Stimulated activated CD4-positive, alpha-beta T cell treated with anti-CD3 and anti-CD28 coated beads, TNF-alpha, amount 100 ng/mL, for 48 hours (primary cell): ENCODE measurements around the gene ARID3B.
A peak's percentile ranks its signal among the peaks of the same experiment; 100 is the strongest.
"Not testable (repeated sequence)": the region's sequence is repeated elsewhere in the genome, so short reads cannot be mapped to it uniquely, and the experiment has no call there.

Experiments used
- DNase-seq, 3 donors: peaks; one replicate each; pipeline ENCODE4 v3.0.0-alpha.2; 2020; ENCODE audit warnings: low read depth in 3 of 3

The ARID3B gene

DNA sequence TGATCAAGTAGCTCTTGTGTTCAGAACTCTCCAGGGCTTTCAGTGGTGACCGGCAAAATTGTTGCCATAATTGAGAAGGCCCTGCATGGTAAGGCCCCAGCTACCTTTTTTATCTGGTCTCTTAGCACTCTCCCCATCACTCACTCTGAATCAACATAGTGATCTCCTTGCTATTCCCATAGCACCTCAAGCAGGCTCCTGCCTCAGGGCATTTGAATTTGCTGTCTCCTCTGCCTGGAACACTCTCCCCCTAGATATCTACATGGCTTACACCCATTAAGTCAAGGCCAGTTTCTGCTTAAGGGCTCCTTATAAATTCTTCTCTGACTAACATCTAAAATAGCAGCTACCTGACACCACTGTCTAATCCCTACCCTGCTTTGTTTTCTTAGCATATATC is 3.3 kb upstream of the ARID3B start:
- no peak for DNase-seq

DNA sequence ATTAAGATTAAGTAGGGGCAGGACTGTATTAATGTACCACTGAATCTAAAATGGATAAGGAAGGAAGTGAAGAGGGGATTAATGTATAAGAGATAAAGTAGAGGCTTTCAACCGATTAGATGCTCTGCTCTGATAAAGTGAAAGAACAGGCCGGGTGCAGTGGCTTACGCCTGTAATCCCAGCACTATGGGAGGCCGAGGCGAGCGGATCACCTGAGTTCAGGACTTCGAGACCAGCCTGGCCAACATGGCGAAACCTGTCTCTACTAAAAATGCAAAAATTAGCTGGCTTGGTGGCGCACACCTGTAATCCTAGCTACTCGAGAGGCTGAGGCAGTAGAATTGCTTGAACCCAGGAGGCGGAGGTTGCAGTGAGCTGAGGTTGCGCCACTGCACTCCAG is 1.5 kb upstream of the ARID3B start:
- not testable (repeated sequence) for DNase-seq

GRCh38 chr15:74540161-74540760 is 759 bp upstream of the ARID3B start:
- no peak for DNase-seq

DNA sequence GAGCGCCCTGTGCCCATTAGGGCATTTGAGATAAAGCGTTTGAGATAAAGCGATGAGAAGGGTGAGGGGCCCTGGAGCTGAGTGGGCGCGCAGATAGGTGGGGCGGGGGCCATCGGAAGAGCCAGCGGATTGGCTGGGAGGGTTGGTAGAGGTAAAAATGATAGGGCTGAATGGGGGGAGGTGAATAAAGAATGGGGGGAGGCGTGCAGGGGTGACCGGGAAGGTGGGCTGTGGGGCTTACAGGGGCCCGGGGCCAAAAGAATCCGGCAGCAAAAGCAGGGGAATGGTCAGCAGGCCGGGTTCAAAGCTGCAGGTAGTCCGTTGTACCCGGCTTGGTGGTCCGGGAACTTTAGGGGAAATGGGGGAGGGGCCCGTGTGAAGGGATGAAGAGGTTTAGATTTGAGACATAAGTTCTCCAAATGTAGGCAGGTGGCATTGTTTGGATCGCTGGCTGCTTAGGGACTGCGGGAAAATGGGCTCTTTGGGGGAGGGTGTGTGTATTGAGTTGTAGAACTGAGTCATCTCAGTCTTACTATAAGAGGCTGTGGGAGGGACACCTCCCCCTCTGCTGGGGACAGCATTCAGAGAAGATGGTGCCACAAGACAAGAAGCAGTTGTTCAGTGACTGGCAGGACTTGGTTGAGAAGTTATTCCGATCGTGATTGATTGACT is 610 bp downstream of the ARID3B start:
- peak; percentile 44 to 62 (median 61) for DNase-seq

- DNase-seq: no peak
Observed at GRCh38 chr15:74542166-74543042, 1.4 kb downstream of the ARID3B start.

GRCh38 chr15:74543043-74543422 is 2.0 kb downstream of the ARID3B start:
- DNase-seq: no peak

DNA sequence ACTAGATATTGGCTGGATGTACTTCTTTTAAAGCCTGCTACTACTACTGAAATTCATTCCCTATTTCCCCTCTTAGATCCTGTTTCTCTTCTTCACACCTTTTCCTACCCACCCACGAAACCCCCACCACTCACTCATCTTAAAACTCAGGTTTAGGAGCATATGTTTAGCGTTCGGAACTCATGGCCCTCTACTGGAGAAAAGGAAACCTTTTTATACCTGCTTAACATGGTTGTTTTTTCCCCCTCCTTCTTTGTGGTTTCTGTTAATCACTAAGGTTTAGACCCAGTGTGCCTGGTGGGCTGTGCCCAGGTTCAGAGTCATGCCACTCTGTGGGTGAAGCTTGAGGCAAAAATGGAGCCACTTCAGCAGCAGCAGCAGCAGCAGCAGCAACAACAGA is 2.6 kb downstream of the ARID3B start:
- DNase-seq: peak in 1 of 3 donors; percentile 26

- DNase-seq: no peak
Observed at GRCh38 chr15:74545086-74545485, 4.1 kb downstream of the ARID3B start.

DNA sequence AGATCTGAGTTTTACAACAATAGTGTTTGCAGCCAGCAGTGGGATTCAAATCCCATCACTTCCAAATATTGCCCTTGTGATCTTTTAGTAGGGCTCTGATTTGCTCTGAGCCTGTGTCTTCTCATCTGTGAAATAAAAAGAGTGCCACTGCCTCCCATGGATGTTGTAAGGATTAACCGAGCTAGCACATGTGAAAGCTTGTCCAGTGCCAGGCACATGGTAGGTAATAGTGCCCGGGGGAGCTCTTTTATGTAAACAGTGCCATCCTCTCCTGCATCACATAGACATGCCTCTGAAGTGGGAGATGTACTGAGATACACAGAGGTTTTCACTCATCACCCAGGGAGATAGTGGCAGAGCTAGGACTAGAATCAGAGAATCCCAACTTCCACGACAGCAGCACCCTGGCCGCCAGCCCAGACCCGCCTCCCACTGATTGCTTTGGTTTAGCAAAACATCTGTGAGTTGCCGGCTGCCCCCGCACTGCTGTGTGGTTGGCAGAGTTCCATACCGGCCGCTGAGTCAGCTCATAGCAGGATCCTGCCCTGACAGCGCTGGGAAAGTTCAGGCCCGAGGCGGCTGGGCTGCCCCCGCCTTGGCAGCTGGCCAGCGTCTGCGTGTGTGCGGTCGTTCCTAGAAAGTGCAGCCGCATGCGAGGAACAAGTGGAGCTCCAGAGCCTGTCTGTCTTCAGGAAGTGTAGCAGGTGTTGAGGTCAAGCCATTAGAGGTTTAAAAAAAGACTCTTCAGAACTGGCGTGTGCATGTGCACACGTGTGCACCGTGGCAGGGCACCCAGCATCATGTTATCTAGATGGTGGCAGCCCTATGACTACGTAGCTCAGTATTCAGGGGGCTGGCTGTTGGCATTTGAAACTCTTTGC is 5.0 kb downstream of the ARID3B start:
- peak; percentile 93 to 94 (median 94) for DNase-seq

GRCh38 chr15:74547616-74548015 is 6.6 kb downstream of the ARID3B start:
- DNase-seq: no peak

GRCh38 chr15:74548241-74548640 is 7.2 kb downstream of the ARID3B start:
- DNase-seq: no peak

DNA sequence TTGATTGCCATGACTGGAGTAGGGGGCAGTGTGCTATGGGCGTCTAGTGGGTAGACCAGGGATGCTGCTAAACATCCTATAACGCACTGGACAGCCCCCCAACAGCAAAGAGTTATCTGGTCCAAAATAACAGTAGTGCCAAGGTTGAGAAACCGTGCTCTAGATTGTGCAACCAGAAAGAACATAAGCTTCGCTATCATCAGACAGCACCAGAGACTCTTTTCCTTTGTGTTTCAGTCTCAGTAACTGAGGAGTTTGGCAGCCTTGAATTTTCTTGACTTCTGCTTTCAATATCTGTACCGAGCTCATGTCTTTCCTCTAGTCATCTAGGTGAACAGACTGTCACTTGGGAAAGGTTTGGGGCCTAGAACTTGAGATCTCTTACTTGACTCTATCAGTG is 8.8 kb downstream of the ARID3B start:
- DNase-seq: no peak

DNA sequence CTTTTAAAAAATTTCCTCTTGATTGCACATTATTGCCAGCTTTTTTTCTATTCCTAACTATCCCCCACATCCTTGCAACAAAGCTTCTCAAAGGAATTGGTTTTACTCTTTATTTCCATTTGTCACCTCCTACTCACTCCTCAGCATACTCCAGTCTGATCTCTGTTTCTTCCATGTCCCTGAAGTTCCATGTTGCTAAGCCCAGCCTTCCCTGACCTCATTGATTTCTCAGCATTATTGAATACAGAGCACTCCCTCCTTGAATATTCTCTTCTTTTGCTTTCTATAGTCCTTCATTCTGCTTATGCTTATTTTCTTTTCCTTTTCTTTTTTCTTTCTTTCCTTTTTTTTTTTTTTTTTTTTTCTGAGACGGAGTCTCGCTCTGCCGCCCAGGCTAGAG is 10.7 kb downstream of the ARID3B start:
- DNase-seq: no peak

DNA sequence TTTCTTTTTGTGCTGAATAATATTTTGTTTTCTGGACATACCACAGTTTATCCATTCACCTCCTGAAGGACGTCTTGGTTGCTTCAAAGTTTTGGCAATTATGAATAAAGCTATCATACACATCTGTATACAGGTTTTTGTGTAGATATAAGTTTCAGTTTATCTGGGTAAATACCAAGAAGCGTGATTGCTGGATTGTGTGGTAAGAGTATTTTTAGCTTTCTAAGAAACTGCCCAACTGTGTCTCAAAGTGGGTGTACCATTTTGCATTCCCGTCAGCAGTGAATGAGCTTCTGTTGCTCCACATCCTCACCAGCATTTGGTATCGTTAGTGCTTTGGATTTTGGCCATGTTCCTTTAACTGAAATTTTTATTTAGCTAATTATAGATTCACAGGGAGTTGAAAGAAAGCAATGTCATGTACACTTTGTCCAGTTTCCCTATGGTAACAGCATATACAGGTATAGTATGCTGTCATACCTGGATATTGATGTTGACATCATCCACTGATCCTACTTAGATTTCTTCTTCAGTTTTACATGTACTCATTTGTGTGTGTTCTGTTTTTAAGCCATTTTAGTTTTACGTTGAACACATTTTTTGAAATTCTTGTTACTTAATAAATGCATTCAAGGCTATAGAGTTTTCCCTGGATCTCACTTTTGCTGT is 11.9 kb downstream of the ARID3B start:
- no peak for DNase-seq

DNA sequence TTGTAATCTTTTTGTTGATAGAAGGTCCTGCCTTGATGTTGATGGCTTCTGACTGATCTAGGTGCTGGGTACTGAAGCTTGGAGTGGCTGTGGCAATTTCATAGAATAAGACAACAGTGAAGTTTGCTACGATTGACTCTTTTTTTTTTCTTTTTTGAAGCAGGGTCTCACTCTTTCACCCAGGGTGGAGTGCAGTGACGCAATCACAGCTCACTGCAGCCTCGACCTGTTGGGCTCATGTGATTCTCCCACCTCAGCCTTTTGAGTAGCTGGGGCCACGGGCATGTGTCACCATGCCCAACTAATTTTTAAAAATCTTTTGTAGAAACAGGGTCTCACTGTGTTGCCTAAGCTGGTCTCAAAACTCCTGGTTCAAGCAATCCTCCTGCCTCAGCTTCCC is 14.2 kb downstream of the ARID3B start:
- no peak for DNase-seq

- no peak for DNase-seq
Observed at GRCh38 chr15:74558706-74559105, 17.7 kb downstream of the ARID3B start.

- DNase-seq: no peak
Observed at GRCh38 chr15:74563442-74563841, 22.4 kb downstream of the ARID3B start.

DNA sequence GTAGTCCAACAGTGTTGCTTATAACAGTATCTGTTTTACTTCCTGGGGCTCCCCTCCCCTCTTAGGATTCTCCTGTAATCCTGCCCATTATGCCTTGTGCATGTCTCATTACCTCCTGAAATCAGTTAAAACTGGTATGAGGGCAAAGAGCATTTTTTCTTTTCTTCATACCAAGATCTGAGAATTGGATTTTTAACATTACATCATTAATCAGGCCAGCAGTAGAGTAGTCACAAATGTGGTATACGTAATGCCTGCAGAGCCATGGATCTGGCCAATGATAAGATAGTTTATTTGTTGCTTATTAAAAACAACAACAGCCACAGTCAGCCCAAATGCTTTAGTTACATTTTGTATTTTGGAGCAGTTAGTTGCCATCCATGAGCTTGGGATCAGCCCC is 23.2 kb downstream of the ARID3B start:
- no peak for DNase-seq

- DNase-seq: no peak
Observed at GRCh38 chr15:74565381-74566085, 24.5 kb downstream of the ARID3B start.

DNA sequence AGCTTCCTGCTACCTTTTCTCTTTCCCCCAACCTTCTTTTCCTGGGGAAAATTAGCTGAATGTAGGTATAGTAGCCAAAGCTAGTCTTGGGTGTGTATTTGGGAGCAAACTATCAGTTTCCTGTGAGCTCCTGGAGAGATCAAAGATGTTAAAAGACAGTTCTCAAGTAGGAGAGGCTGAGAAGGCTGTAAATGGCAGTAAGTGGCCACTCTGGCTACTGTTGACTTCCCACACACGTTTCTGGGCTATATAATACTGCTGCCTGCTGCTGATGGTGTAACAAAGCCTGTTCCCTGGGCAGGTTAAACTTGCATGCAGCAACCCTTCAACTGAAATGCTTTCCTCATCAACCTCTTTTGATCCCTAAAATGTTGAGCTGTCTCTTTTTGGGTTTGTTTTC is 27.6 kb downstream of the ARID3B start:
- DNase-seq: no peak

DNA sequence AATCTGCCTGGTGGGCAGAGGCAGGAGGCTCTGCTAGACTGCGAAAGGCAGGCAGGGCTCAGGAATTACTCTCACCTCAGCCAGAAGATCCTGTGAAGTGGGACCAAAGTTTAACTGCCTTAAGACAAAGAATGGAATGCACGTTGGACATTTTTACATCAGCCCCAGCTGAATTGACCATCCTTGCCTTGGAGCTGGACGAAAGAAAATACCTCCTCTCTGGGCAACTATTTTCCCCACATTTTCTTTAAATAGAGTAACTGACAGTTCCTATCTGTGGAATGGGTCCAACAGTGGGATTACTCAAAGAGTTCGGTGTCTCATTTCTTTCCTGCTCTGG is 28.7 kb downstream of the ARID3B start:
- no peak for DNase-seq
